Fibroblast of lung (primary cell): Measurements from ENCODE around the gene BBX. TPM values are rescaled to one million over a fixed set of nuclear protein-coding genes. Genes with fewer than 3 reads are reported as not detected.
A peak's percentile ranks its signal among the peaks of the same experiment; 100 is the strongest.

Source experiments
- DNase-seq, 2 donors: peaks; one replicate each; pipeline versions ENCODE4 v3.0.0 to v3.0.0-alpha.2; 2010; ENCODE audit warnings: low read depth in 2 of 2
- H2AFZ ChIP-seq: 2 replicates; pipeline ENCODE4 v1.5.1; 2012; ENCODE audit warnings: low read length, control low read depth, inconsistent platforms
- H3K27ac ChIP-seq: 2 replicates; pipeline ENCODE4 v1.5.1; 2011; ENCODE audit warnings: low read length, control low read depth; ENCODE audit not compliant: insufficient read depth
- H3K27me3 ChIP-seq: 2 replicates; pipeline ENCODE4 v1.5.1; 2011; ENCODE audit warnings: mild to moderate bottlenecking, low read length; ENCODE audit not compliant: control insufficient read depth, insufficient read depth
- H3K36me3 ChIP-seq: 2 replicates; pipeline ENCODE4 v1.5.1; 2011; ENCODE audit warnings: low read length; ENCODE audit not compliant: control insufficient read depth, insufficient read depth
- H3K4me1 ChIP-seq: 2 replicates; pipeline ENCODE4 v1.5.1; 2011; ENCODE audit warnings: low read length; ENCODE audit not compliant: control insufficient read depth, insufficient read depth; ENCODE audit errors: extremely low read depth
- H3K4me2 ChIP-seq: 2 replicates; pipeline ENCODE4 v1.5.1; 2011; ENCODE audit warnings: low read length, control low read depth; ENCODE audit not compliant: insufficient read depth; ENCODE audit errors: extremely low read depth
- H3K4me3 ChIP-seq, 4 experiments: fragments of 200-600 bp in 1 of 4; sonication (generic) in 1 of 4; replicated peaks in 1 of 4; 2 replicates each; pipeline ENCODE4 v1.5.1; 2011 to 2016; ENCODE audit warnings: low read length in 4 of 4, low read depth in 3 of 4, mild to moderate bottlenecking in 3 of 4, control low read depth in 2 of 4, inconsistent platforms in 1 of 4, mixed read lengths in 1 of 4; ENCODE audit not compliant: insufficient read depth in 1 of 4; ENCODE audit errors: control extremely low read depth in 1 of 4
- H3K79me2 ChIP-seq: 2 replicates; pipeline ENCODE4 v1.5.1; 2012; ENCODE audit warnings: mild to moderate bottlenecking, low read length, inconsistent platforms; ENCODE audit not compliant: control insufficient read depth, insufficient read depth
- H3K9ac ChIP-seq: 2 replicates; pipeline ENCODE4 v1.5.1; 2011; ENCODE audit warnings: mild to moderate bottlenecking, low read length, control low read depth; ENCODE audit not compliant: insufficient read depth
- H3K9me3 ChIP-seq: 2 replicates; pipeline ENCODE4 v1.5.1; 2012; ENCODE audit warnings: low read depth, low read length; ENCODE audit not compliant: control insufficient read depth, insufficient read depth
- H4K20me1 ChIP-seq: 2 replicates; pipeline ENCODE4 v1.5.1; 2011; ENCODE audit warnings: low read length; ENCODE audit not compliant: control insufficient read depth, insufficient read depth; ENCODE audit errors: extremely low read depth
- CTCF ChIP-seq, 2 donors: IDR thresholded peaks in 1 of 2; conservative IDR thresholded peaks in 1 of 2; 1 replicate in 1 of 2; 2 replicates in 1 of 2; pipeline ENCODE4 v1.5.1; 2011 to 2012; ENCODE audit warnings: low read length in 2 of 2, control low read depth in 1 of 2, inconsistent platforms in 1 of 2, low read depth in 1 of 2, mild to moderate bottlenecking in 1 of 2
- EZH2 ChIP-seq: IDR thresholded peaks from 2 replicates; pipeline ENCODE4 v1.5.1; 2012; ENCODE audit warnings: low read length, control low read depth, mild to moderate bottlenecking; ENCODE audit errors: missing control alignments
- polyA plus RNA-seq, 2 donors: library from polyadenylated mRNA; depleted of rRNA in 1 of 2; stranded (reverse) in 1 of 2; unstranded in 1 of 2; fragments of >200 nt; gene quantifications; 2 replicates each; pipeline ENCODE4 v1.2.1, GENCODE V29; 2011 to 2012; ENCODE audit warnings: missing spikeins in 1 of 2
- total RNA-seq: library from RNA; depleted of rRNA; stranded (reverse); fragments of >200 nt; gene quantifications from 2 replicates; pipeline ENCODE4 v1.2.1, GENCODE V29; 2014

Gene BBX
- total and polyA plus RNA-seq, 2 donors (not counting 1 experiment from before 2014, with no cell fraction given), result 50.0 to 71.2 TPM

DNA sequence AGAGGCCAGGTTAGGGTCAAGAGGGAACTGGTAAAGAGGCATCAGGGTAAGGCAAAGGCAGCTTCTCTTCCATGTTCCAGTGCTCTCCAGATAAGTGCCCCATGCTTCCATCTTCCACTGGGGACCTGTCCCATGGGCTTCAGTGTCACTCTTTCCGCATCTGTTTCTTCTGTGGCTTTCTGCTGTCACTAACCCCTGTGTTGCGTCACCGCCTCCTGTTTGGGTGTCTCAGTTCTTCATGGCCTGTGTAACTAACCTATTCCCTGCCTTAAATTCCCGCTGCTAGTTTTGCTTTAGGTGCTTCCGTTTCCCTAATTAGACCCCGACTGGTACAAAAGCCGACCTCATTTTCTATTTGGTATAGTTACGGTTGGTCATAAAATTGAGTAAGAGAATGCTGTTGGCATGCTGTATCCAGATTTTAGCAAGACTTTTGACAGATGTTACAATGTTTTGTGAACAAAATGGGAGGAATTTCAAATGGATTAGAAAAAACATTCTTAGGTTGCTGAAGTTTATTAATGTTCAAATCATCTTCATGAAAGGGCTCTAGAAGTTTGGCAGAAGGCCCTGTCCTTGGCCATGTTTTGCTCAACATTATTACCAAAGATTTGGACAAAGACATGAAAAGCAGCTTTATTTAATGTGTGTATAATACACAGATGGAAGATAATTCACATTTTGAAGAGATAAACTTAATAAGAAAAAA lies 245.3 kb downstream of the BBX start:
- DNase-seq, result peak in 1 of 2 donors; percentile 15
- H3K4me2 ChIP-seq, result no peak overlapping the region
- no peaks in the 10 kb centered on the region for H4K20me1 ChIP-seq
- H3K79me2 ChIP-seq, result no peaks in the 10 kb centered on the region
- no peak for TF ChIP-seq EZH2
- TF ChIP-seq CTCF (conservative IDR thresholded peaks at IDR 0.05 in 1 of 2, IDR thresholded peaks at IDR 0.05 in 1 of 2; ENCODE audit: low read depth in 1 of 2, low read length in 2 of 2), result no peak
- no peak overlapping the region for H3K4me3 ChIP-seq
- H3K27me3 ChIP-seq, result no peaks in the 10 kb centered on the region
- no peak overlapping the region for H3K27ac ChIP-seq
- H3K9ac ChIP-seq, result no peak overlapping the region
- H3K9me3 ChIP-seq, result no peaks in the 10 kb centered on the region
- H3K36me3 ChIP-seq, result no peaks in the 10 kb centered on the region
- H2AFZ ChIP-seq, result no peak overlapping the region
- no peaks in the 10 kb centered on the region for H3K4me1 ChIP-seq

GRCh38 chr3:107769882-107770281 lies 247.1 kb downstream of the BBX start:
- H3K9ac ChIP-seq, result no peak overlapping the region
- H3K9me3 ChIP-seq, result no peaks in the 10 kb centered on the region
- TF ChIP-seq CTCF (conservative IDR thresholded peaks at IDR 0.05 in 1 of 2, IDR thresholded peaks at IDR 0.05 in 1 of 2; ENCODE audit: low read depth in 1 of 2, low read length in 2 of 2) (no peak), EZH2 (no peak)
- H3K79me2 ChIP-seq, result no peaks in the 10 kb centered on the region
- no peak overlapping the region for H2AFZ ChIP-seq
- H3K4me1 ChIP-seq, result no peaks in the 10 kb centered on the region
- no peaks in the 10 kb centered on the region for H4K20me1 ChIP-seq
- H3K27ac ChIP-seq, result no peak overlapping the region
- DNase-seq, result no peak
- no peaks in the 10 kb centered on the region for H3K27me3 ChIP-seq
- H3K4me2 ChIP-seq, result no peak overlapping the region
- no peak overlapping the region for H3K4me3 ChIP-seq
- no peaks in the 10 kb centered on the region for H3K36me3 ChIP-seq

GRCh38 chr3:107772016-107772415 lies 249.3 kb downstream of the BBX start:
- Histone ChIP-seq H2AFZ (no peak overlapping the region), H3K4me2 (no peak overlapping the region), H3K79me2 (no peaks in the 10 kb centered on the region), H3K27ac (no peak overlapping the region), H3K4me3 (no peak overlapping the region), H3K27me3 (no peaks in the 10 kb centered on the region), H4K20me1 (no peaks in the 10 kb centered on the region), H3K36me3 (no peaks in the 10 kb centered on the region), H3K4me1 (no peaks in the 10 kb centered on the region), H3K9me3 (no peaks in the 10 kb centered on the region), H3K9ac (no peak overlapping the region)
- DNase-seq, result peak in 1 of 2 donors; percentile 10
- TF ChIP-seq EZH2, result no peak
- no peak for TF ChIP-seq CTCF (conservative IDR thresholded peaks at IDR 0.05 in 1 of 2, IDR thresholded peaks at IDR 0.05 in 1 of 2; ENCODE audit: low read depth in 1 of 2, low read length in 2 of 2)
